HG02884 (cell line): Measurements from ENCODE around the gene SLC39A11.
"Not testable (repeated sequence)": the region's sequence is repeated elsewhere in the genome, so short reads cannot be mapped to it uniquely, and the experiment has no call there.

ENCODE experiments used
- ATAC-seq: cut with Tn5 transposase; IDR thresholded peaks from one replicate; pipeline ENCODE4 v1.9.1; 2021; ENCODE audit warnings: mild to moderate bottlenecking, moderate library complexity; ENCODE audit not compliant: unreplicated experiment

The SLC39A11 gene

DNA sequence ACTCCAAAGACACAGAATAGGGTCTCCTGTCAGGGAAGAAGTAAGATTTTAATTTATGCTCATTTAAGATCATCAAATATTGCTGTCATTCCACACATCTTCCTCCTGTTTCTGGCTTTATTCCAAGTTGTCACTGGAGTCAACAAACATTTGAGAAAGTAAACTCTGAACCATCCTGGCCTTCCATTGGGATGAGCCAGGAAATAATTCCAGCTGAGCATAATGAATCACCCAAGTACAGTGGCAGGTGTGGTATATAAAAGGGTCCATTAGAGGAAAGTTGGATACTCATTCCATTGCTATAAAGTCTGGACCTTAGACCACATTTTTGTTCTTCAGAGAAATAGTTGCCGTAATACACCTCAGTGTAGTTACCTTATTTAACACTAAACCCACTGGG lies 246.1 kb downstream of the SLC39A11 start:
- ATAC-seq = no peak

- no peak for ATAC-seq
Measured at GRCh38 chr17:72843591-72843990, 248.9 kb downstream of the SLC39A11 start.

- no peak for ATAC-seq
Measured at GRCh38 chr17:72840019-72840418, 252.5 kb downstream of the SLC39A11 start.

- ATAC-seq = no peak
Measured at GRCh38 chr17:72839131-72839725, 253.3 kb downstream of the SLC39A11 start.

DNA sequence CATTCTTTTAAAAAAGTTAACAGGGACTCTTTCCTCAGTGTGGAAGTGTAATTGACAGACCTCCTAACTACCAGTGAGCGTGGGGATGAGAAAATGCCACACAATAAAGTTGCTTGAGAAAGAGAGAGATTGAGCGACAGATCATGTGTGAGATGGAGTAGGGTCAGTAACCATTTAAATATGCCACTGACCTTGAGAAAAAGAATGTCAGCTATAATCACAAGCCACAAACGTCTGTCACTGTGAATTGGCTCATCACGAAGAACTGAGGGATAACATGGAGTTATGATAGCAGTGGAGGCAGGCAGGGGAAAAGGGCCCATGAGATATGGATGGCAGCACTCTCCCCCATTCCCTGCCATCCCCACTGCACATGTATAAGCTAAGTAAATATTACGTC lies 253.9 kb downstream of the SLC39A11 start:
- ATAC-seq = no peak

DNA sequence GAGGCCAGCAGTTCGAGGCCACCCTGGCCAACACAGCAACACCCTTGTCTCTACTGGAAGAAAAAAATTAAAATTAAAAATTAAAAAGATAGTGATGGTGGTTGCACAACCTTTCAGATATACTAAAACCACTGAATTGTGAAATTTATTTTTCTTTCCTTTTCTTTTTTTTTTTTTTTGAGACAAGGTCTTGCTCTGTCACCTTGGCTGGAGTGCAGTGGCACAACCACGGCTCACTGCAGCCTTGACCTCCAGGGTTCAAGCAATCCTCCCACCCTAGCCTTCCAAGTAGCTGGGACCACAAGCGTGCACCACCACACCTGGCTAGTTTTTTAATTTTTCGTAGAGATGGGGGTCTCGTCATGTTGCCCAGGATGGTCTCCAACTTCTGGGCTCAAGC lies 254.4 kb downstream of the SLC39A11 start:
- no peak for ATAC-seq

DNA sequence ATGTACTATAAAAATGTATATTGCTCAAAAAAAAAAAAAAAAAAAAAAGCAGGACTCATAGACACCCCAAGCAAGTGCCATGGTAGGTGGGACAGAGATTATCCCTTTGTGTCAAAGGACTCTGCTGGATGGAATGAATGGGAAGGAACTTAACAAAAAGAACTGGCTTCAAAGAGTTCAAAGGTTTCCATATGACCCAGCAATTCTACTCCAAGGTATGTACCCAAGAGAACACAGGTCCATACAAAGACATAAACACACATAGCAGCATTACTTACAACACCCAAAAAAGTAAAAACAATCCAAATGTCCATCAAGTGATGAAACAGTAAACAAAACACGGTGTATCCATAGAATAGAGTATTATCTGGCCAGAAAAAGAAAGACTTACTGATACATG lies 255.2 kb downstream of the SLC39A11 start:
- no peak for ATAC-seq

GRCh38 chr17:72833128-72833765 lies 259.2 kb downstream of the SLC39A11 start:
- ATAC-seq = no peak

GRCh38 chr17:72832306-72832705 lies 260.2 kb downstream of the SLC39A11 start:
- no peak for ATAC-seq

- no peak for ATAC-seq
Measured at GRCh38 chr17:72829883-72830282, 262.6 kb downstream of the SLC39A11 start.

DNA sequence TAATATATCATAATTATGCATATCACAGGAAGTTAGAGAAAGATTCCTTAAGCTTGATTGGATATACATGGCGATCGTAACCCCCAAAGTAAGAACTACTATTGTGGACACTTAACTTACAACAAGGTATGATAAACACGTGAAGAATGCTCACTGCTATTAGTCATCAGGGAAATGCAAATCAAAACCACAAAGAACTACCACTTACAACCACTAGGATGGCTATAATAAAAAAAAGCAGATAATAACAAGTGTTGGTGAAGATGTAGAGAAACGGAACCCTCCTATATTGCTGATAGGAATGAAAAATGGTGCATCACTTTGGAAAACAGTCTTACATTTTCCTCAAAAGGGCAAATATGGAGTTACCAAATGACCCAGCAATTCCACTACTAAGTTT lies 265.9 kb downstream of the SLC39A11 start:
- no peak for ATAC-seq

DNA sequence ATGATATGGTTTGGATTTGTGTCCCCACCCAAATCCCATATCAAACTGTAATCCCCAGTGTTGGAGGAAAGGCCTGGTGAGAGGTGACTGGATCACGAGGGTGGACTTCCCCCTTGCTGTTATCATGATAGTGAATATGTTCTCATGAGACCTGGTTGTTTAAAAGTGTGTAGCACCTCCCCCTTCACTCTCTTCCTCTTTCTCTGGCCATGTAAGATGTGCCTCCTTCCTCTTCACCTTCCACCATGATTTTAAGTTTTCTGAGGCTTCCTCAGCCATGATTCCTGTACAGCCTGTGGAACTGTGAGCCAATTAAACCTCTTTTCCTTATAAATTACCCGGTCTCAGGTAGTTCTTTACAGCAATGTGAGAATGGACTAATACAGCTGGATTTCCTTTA lies 266.4 kb downstream of the SLC39A11 start:
- not testable (repeated sequence) for ATAC-seq

DNA sequence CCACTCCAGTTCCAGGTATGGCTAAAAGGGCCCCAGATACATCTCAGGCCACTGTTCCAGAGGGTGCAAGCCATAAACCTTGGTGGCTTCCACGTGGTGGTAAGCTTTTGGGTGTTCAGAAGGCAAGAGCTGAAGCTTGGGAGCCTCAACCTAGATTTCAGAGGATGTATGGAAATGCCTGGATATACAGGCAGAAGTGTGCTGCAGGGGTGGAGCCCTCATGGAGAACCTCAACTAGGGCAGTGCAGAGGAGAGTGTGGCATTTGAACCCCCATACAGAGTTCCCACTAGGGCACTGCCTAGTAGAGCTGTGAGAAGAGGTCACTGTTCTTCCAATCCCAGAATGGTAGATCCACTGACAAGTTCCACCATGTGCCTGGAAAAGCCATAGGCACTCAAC lies 267.3 kb downstream of the SLC39A11 start:
- no peak for ATAC-seq

DNA sequence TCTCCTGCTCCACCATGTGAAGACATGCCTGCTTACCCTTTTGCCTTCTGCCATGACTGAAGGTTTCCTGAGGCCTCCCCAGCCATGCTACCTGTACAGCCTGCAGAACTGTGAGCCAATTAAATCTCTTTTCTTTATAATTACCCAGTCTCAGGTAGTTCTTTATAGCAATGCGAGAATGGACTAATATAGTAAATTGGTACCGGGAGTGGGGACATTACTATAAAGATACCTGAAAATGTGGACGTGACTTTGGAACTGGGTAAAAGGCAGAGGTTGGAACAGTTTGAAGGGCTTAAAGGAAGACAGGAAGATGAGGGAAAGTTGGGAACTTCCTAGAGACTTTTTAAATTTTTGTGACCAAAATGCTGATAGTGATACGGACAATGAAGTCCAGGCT lies 268.2 kb downstream of the SLC39A11 start:
- not testable (repeated sequence) for ATAC-seq

DNA sequence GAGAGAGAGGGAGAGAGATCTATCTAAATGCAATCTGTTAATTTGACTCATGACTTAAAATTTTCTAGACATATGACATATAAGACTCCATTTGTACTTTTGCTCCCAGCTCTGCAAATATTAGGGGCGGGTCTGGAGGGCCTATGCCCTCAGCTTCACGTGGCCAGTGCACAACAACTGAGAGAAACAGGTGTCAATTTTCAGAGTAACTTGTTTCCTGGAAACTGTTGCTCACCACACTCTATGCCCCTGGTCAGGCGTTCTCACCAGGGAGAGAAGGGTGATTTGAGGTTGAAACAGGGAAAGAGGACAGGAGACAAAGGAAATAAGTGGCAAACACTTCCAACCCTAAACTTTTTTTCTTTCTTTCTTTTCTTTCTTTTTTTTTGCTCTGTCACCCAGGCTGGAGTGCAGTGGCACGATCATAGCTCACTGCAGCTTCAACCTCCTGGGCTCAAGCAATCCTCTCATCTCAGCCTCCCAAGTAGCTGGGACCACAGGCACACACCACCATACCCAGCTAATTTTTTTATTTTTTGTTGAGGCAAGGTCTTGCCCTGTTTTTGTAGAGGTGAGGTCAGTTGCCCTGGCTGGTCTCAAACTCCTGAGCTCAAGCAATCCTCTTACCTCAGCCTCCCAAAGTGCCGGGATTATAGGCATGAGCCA lies 270.0 kb downstream of the SLC39A11 start:
- no peak for ATAC-seq

GRCh38 chr17:72816406-72816805 lies 276.1 kb downstream of the SLC39A11 start:
- ATAC-seq = no peak

DNA sequence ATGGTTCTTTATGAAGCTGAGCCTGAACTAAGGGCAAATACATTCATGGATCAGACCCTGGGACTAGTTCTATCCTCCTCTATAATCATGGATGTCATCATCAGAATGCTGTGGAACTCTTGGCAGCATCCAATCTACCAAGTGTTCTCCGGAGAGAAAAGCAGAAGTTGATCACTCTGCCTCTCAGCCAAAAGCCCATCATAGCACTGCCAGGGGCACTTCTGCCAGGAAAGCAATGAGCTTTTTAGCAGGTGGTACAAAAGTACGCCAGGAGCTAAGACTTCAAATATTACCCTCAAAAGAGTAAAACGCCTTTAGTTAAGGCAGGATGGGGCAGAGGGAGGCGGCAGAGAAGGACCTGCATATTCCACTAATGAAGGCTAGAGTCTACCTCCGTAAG lies 279.0 kb downstream of the SLC39A11 start:
- ATAC-seq = no peak

GRCh38 chr17:72812823-72813222 lies 279.7 kb downstream of the SLC39A11 start:
- no peak for ATAC-seq

GRCh38 chr17:72811976-72812687 lies 280.4 kb downstream of the SLC39A11 start:
- ATAC-seq = no peak

DNA sequence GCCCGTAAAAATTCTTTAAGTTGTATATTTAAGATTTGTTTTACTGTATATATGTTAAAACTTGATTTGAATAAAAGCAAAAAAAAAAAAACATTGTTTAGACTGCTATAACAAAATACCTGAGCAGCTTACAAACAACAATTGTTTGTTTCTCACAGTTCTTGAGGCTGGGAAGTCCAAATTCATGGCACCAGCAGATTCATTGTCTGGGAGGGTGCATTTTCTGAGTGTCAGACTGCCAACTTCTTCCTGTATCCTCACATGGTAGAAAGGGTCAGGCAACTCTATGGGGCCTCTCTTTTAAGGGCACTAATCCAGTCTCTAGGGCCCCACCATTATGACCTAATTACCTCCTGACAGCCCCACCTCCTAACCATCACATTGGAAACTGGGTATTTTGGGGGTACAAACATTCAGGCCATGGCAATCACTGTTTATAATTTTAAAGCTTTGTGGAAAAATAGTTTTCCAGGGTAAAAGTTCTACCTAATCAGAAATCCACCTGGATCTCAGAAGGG lies 281.4 kb downstream of the SLC39A11 start:
- ATAC-seq = no peak

GRCh38 chr17:72806011-72806410 lies 286.5 kb downstream of the SLC39A11 start:
- ATAC-seq = no peak
